GM18498 (cell line): ENCODE measurements around the gene PCDHGA5.
"Not testable (repeated sequence)": the region's sequence is repeated elsewhere in the genome, so short reads cannot be mapped to it uniquely, and the experiment has no call there.

Source experiments
- ATAC-seq: cut with Tn5 transposase; IDR thresholded peaks from one replicate; pipeline ENCODE4 v1.9.1; 2021; ENCODE audit warnings: mild to moderate bottlenecking, moderate library complexity; ENCODE audit not compliant: unreplicated experiment

PCDHGA5 gene

DNA sequence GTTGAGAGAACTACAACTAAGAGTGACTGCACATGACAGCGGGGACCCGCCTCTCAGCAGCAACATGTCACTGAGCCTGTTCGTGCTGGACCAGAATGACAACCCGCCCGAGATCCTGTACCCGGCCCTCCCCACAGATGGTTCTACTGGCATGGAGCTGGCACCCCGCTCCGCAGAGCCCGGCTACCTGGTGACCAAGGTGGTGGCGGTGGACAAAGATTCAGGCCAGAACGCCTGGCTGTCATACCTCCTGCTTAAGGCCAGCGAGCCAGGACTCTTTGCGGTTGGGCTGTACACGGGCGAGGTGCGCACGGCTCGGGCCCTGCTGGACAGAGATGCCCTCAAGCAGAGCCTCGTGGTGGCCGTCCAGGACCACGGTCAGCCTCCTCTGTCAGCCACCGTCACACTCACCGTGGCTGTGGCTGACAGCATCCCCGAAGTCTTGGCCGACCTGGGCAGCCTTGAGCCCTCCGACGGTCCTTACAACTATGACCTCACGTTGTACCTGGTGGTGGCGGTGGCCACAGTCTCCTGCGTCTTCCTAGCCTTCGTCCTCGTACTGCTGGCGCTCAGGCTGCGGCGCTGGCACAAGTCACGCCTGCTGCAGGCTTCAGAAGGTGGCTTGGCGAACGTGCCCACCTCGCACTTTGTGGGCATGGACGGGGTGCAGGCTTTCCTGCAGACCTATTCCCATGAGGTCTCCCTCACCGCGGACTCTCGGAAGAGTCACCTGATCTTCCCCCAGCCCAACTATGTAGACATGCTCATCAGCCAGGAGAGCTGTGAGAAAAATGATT lies 20.7 kb downstream of the PCDHGA5 start:
- no peak for ATAC-seq

DNA sequence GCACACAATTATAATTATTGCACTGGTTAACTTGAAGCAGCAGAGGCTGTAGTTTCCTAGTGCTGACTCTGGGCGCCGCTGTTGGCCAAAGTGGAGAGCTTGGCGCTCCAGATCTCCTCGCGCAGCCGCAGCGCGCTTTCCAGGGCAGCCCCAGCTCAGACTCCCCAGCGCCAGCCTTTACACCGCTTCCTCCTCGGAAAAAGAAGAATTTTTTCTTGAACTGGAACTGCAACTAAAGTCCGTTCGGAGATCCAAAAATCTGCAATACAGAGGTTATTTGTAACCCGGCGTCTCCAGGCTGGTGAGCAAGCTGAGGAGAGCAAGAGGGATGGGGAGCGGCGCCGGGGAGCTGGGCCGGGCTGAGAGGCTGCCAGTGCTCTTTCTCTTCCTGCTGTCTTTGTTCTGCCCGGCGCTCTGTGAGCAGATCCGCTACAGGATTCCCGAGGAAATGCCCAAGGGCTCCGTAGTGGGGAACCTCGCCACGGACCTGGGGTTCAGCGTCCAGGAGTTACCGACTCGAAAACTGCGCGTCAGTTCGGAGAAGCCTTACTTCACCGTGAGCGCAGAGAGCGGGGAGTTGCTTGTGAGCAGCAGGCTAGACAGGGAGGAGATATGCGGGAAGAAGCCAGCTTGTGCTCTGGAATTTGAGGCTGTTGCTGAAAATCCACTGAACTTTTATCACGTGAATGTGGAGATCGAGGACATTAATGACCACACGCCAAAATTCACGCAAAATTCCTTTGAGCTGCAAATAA lies 23.8 kb downstream of the PCDHGA5 start, which contains the start of gene PCDHGB4:
TSS of gene PCDHGB4 (plus strand) at position 142 of the 755 bp plus-strand sequence. CDS start at position 329, 187 bp downstream.
- ATAC-seq = not testable (repeated sequence)

DNA sequence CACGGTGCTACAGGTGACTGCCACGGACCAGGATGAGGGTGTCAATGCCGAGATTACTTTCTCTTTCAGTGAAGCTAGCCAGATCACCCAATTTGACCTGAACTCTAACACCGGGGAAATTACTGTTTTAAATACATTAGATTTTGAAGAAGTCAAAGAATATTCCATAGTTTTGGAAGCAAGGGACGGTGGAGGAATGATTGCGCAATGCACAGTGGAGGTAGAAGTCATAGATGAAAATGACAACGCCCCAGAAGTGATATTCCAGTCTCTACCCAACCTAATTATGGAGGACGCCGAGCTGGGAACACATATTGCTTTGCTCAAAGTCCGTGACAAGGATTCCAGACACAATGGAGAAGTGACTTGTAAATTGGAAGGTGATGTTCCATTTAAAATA lies 24.7 kb downstream of the PCDHGA5 start:
- no peak for ATAC-seq

DNA sequence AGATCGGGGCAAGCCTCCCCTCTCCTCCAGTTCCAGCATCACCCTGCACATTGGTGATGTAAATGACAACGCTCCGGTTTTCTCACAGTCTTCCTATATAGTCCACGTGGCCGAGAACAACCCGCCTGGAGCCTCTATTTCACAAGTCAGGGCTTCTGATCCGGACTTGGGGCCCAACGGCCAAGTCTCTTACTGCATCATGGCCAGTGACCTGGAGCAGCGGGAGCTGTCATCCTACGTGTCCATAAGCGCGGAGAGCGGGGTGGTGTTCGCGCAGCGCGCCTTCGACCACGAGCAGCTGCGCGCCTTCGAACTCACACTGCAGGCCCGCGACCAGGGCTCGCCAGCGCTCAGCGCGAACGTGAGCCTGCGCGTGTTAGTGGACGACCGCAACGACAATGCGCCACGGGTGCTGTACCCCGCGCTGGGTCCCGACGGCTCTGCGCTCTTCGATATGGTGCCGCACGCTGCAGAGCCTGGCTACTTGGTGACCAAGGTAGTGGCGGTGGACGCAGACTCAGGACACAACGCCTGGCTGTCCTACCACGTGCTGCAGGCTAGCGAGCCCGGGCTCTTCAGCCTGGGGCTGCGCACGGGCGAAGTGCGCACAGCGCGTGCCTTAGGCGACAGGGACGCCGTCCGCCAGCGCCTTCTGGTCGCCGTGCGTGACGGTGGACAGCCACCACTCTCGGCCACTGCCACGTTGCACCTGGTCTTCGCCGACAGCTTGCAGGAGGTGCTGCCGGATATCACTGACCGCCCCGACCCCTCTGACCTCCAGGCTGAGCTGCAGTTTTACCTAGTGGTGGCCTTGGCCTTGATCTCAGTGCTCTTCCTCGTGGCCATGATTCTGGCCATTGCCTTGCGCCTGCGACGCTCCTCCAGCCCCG lies 25.4 kb downstream of the PCDHGA5 start:
- no peak for ATAC-seq

DNA sequence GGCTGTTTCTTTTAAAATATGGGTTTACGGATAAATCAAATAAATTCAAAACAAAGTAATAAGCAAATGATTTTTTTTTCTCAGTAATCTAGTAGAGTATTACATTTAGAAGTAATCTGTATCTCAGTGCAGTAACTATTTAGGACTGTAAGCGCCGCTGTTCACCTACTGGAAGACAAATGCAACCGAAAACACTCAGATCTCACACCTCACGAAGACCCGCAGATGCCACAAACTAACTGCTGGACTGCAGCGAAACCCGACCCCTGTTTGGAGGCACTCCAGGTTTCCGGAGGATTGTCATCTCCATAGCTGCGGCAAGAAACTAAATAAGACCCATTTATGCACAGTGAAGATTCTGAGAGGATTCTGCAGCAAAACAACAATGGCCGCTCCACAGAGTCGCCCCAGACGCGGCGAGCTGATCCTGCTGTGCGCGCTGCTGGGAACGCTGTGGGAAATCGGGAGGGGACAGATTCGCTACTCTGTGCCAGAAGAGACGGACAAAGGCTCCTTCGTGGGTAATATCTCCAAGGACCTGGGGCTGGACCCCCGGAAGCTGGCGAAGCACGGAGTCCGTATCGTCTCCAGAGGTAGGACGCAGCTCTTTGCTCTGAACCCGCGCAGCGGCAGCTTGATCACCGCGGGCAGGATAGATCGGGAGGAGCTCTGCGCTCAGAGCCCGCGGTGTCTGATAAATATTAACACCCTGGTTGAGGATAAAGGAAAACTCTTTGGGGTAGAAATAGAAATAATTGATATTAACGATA lies 28.7 kb downstream of the PCDHGA5 start, which contains the start of gene PCDHGA8:
TSS of gene PCDHGA8 (plus strand) at position 205 of the 770 bp plus-strand sequence. CDS start at position 386, 181 bp downstream.
- ATAC-seq = no peak

DNA sequence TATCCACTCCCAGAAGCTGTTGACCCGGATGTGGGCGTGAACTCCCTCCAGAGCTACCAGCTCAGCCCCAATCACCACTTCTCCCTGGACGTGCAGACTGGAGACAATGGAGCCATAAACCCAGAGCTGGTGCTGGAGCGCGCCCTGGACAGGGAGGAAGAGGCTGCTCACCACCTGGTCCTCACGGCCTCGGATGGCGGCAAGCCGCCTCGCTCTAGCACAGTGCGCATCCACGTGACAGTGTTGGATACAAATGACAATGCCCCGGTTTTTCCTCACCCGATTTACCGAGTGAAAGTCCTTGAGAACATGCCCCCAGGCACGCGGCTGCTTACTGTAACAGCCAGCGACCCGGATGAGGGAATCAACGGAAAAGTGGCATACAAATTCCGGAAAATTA lies 29.3 kb downstream of the PCDHGA5 start:
- no peak for ATAC-seq

DNA sequence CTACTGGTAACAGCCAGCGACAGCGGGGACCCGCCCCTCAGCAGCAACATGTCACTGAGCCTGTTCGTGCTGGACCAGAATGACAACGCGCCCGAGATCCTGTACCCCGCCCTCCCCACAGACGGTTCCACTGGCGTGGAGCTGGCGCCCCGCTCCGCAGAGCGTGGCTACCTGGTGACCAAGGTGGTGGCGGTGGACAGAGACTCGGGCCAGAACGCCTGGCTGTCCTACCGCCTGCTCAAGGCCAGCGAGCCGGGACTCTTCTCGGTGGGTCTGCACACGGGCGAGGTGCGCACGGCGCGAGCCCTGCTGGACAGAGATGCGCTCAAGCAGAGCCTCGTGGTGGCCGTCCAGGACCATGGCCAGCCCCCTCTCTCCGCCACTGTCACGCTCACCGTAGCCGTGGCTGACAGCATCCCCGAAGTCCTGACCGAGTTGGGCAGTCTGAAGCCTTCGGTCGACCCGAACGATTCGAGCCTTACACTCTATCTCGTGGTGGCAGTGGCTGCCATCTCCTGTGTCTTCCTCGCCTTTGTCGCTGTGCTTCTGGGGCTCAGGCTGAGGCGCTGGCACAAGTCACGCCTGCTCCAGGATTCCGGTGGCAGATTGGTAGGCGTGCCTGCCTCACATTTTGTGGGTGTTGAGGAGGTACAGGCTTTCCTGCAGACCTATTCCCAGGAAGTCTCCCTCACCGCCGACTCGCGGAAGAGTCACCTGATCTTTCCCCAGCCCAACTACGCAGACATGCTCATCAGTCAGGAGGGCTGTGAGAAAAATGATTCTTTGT lies 30.6 kb downstream of the PCDHGA5 start:
- ATAC-seq = not testable (repeated sequence)

DNA sequence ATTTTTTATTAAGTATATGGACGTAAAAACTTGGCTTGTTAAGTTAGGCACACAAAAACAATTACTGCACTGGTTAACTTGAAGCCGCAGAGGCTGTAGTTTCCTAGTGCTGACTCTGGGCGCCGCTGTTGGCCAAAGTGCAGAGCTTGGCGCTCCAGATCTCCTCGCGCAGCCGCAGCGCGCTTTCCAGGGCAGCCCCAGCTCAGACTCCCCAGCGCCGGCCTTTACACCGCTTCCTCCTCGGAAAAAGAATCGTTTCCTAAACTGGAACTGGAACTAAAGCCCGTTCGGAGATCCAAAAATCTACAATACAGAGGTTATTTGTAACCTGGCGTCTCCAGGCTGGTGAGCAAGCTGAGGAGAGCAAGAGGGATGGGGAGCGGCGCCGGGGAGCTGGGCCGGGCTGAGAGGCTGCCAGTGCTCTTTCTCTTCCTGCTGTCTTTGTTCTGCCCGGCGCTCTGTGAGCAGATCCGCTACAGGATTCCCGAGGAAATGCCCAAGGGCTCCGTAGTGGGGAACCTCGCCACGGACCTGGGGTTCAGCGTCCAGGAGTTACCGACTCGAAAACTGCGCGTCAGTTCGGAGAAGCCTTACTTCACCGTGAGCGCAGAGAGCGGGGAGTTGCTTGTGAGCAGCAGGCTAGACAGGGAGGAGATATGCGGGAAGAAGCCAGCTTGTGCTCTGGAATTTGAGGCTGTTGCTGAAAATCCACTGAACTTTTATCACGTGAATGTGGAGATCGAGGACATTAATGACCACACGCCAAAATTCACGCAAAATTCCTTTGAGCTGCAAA lies 34.0 kb downstream of the PCDHGA5 start, which contains the start of gene PCDHGB5:
TSS of gene PCDHGB5 (plus strand) at position 192 of the 796 bp plus-strand sequence. CDS start at position 373, 181 bp downstream.
- ATAC-seq = peak; percentile 79

DNA sequence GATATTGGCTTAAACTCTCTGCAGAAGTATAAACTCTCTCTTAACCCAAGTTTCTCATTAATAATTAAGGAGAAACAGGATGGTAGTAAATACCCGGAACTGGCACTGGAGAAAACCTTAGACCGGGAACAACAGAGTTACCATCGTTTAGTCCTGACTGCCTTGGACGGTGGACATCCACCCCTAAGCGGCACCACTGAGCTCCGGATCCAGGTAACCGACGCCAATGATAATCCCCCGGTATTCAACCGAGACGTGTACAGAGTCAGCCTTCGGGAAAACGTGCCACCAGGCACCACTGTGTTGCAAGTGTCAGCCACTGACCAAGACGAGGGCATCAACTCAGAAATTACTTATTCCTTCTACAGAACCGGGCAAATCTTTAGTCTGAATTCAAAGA lies 34.6 kb downstream of the PCDHGA5 start:
- ATAC-seq = no peak

DNA sequence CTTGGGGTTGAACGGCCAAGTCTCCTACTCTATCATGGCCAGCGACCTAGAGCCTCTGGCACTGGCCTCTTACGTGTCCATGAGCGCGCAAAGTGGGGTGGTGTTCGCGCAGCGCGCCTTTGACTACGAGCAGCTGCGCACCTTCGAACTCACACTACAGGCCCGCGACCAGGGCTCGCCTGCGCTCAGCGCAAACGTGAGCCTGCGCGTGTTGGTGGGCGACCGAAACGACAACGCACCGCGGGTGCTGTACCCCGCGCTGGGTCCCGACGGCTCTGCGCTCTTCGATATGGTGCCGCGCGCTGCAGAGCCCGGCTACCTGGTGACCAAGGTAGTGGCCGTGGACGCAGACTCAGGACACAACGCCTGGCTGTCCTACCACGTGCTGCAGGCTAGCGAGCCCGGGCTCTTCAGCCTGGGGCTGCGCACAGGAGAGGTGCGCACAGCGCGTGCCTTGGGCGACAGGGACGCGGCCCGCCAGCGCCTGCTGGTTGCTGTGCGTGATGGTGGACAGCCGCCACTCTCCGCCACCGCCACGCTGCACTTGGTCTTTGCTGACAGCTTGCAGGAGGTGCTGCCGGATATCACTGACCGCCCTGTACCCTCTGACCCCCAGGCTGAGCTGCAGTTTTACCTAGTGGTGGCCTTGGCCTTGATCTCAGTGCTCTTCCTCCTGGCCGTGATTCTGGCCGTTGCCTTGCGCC lies 35.7 kb downstream of the PCDHGA5 start:
- no peak for ATAC-seq

DNA sequence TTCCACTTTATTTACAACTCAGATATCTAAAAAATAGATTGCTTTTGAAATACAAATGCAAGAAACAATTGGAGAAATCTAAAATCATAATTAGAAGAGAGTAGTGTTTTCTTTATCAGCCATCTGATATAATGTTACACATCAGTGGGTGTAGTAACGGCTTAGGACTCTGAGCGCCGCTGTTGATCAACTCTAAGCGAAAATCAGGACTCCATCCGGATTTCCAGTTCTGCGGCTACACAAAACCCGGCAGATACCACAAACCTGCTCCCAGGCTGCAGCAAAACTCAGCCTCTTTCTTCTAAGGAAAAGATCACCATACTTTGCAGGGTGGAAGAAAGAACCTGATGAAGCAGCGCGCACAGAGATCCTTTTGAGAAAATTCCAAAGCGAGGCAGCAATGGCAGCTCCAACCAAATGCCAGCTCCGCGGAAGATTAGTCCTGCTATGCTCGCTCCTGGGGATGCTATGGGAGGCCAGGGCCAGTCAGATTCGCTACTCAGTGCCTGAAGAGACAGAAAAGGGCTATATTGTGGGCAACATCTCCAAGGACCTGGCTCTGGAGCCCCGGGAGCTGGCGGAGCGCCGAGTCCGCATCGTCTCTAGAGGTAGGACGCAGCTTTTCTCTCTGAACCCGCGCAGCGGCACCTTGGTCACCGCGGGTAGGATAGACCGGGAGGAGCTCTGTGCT lies 38.7 kb downstream of the PCDHGA5 start, which contains the start of gene PCDHGA9:
TSS of gene PCDHGA9 (plus strand) at position 226 of the 691 bp plus-strand sequence. CDS start at position 401, 175 bp downstream.
- no peak for ATAC-seq

DNA sequence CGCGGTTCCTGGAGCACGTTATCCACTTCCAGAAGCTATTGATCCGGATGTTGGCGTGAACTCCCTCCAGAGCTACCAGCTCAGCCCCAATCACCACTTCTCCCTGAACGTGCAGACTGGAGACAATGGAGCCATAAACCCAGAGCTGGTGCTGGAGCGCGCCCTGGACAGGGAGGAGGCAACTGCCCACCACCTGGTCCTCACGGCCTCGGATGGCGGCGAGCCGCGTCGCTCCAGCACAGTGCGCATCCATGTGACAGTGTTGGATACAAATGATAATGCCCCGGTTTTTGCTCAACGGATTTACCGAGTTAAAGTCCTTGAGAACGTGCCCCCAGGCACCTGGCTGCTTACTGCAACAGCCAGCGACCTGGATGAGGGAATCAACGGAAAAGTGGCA lies 39.4 kb downstream of the PCDHGA5 start:
- no peak for ATAC-seq

DNA sequence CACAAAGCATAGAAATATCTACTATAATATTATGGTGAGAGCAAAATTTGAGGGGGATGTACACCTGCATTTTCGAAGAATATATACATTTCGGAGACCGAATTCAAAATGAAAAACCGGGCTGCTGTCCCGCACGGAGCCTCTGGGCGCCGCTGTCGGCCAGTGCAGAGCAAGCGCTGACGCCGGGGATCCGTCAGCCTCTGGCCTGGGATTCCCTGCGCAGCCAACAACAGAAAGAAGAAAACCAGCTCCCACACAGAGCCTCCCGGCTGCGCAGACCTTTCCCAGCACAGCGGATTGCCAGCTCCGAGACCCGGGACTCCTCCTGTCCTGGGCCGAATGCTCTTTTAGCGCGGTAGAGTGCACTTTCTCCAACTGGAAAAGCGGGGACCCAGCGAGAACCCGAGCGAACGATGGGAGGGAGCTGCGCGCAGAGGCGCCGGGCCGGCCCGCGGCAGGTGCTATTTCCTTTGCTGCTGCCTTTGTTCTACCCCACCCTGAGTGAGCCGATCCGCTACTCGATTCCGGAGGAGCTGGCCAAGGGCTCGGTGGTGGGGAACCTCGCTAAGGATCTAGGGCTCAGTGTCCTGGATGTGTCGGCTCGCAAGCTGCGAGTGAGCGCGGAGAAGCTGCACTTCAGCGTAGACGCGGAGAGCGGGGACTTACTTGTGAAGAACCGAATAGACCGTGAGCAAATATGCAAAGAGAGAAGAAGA lies 44.0 kb downstream of the PCDHGA5 start, which contains the start of gene PCDHGB6:
TSS of gene PCDHGB6 (plus strand) at position 232 of the 716 bp plus-strand sequence. CDS start at position 414, 182 bp downstream.
- ATAC-seq = not testable (repeated sequence)

DNA sequence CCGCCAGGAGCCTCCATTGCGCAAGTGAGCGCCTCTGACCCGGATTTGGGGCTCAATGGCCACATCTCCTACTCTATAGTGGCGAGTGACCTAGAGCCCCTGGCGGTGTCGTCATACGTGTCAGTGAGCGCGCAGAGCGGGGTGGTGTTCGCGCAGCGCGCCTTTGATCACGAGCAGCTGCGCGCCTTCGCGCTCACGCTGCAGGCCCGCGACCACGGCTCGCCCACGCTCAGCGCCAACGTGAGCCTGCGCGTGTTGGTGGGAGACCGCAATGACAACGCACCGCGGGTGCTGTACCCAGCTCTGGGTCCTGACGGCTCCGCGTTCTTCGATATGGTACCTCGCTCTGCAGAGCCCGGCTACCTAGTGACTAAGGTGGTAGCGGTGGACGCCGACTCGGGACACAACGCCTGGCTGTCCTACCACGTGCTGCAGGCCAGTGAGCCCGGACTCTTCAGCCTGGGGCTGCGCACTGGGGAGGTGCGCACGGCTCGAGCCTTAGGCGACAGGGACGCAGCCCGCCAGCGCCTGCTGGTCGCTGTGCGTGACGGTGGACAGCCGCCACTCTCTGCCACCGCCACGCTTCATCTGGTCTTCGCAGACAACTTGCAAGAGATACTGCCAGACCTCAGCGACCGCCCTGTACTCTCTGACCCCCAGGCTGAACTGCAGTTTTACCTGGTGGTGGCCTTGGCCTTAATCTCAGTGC lies 45.8 kb downstream of the PCDHGA5 start:
- no peak for ATAC-seq

DNA sequence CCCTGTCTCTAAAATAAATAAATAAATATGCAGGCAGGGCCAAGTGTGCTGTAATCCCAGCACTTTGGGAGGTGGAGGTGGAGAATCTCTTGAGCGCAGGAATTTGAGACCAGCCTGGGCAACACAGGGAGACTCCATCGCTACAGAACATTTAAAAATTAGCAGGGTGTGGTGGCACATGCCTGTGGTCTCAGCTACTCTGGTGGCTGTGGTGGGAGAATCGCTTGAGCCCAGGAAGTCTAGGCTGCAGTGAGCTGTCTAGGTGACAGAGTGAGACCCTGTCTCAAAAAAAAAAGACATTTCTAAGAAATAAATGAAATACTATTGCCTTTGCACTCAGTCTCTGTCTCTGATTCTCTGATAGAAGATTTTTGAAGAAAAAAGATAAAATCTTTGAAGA lies 47.6 kb downstream of the PCDHGA5 start:
- ATAC-seq = no peak
